Dedifferentiated amniotic fluid mesenchymal stem cell (primary cell): ENCODE data around the gene CELF4.
"Not testable (repeated sequence)": the region's sequence is repeated elsewhere in the genome, so short reads cannot be mapped to it uniquely, and the experiment has no call there.

ENCODE experiments used
- DNase-seq: peaks from one replicate; pipeline ENCODE4 v3.0.0-alpha.2; 2016; ENCODE audit errors: extremely low spot score

The CELF4 gene

GRCh38 chr18:37358061-37358460 lies 207.5 kb downstream of the CELF4 start:
- DNase-seq, result not testable (repeated sequence)

DNA sequence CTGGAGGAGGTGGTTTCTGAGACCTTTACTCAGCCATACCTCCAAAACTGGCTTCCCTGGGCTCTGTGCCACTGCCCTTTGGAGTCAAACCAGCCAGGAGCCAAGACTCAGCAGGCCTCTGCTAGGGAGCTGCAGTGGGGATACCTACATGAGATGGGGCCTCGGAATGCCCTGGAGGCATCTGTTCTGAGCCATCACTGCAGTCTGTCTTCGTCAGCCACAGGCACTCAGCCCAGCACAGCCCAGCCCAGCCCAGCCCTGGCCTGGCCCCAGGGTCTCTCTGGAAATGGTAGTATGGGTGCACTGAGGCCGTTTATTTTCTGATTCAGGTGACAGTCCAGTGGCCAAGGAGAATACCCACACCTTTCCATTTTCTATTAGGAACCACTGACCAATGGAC lies 209.8 kb downstream of the CELF4 start:
- DNase-seq, result no peak

DNA sequence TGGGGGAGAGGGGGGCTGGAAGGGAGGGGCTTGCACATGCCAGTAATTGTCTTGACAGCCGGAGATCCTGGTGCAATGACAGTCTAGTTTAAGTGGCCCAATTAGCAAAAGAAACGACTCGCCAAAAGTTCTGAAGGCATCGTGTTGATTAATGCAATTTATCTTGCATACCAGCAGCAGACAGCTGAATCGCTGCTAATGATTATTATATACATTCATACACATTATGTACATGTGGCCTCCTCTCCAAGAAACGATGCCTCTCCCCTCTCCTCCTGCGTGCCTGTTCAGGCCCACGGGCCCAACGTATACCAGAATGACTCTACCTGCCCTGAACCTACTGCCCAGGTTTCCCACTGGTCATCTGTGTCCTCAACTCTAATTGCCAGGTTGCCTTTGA lies 214.5 kb downstream of the CELF4 start:
- DNase-seq, result no peak

DNA sequence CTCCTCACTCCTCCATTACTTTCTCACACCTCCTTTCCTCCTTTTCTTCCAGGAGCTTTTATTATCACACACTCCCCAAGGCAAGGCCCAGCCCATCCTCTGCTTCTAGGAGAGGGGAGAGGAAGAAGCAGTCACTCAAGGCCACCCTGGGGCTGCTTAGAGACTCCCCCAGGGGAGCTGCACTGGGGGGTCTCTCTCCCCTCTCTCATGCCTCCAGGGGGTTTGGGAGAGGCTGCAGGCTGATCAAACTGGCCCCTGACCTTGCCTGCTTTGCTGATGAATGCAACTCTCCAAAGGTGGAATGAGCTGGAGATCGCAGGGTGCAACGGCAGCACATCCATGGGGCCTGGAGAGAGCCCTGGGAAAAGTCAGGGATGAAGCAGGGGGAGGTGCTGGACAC lies 216.9 kb downstream of the CELF4 start:
- DNase-seq, result no peak

- DNase-seq, result no peak
Measured at GRCh38 chr18:37346048-37346447, 219.6 kb downstream of the CELF4 start.

DNA sequence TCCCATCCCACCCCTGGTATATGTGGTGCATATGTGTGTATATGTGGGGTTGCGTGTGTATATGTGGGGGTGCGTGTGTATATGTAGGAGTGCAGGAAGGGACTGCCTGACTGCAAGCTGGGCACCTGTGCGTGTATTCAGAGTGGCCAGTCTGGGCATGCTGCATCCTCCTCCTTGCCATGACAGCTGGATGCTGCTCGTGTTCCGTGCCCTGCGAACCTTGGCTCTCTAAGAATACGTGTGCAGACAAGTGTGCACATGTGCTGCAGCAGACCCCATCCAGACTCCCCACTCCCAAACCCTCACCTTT lies 222.1 kb downstream of the CELF4 start:
- no peak for DNase-seq

DNA sequence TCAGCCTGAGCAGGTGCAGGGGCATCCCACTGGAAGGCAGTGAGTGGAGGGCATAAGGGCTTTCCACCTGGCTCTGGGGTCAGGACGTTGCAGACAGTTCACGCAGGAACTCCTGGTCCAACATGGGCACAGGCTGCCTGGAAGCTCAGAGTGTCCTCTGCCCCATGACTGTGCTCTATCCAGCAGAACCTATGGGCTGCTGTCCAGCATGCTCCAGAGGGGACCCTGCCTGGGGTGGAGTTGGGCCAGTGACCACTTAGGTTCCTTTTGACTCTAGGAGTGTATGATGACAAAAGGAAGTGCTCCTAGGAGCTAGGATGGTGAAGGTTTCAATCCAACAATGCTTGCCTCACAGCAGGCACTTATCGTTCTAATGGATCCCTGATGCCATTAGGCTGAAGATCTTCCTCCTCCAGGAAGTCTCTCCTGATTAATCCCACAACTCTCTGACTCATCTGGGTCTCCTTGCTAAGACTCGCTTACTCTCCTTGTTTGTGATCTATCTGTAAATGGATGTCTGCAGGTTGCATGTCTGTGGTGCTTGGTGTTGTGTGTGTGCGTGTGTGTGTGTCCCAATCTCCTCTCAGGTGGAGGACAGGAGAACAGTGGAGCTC lies 224.0 kb downstream of the CELF4 start:
- no peak for DNase-seq

DNA sequence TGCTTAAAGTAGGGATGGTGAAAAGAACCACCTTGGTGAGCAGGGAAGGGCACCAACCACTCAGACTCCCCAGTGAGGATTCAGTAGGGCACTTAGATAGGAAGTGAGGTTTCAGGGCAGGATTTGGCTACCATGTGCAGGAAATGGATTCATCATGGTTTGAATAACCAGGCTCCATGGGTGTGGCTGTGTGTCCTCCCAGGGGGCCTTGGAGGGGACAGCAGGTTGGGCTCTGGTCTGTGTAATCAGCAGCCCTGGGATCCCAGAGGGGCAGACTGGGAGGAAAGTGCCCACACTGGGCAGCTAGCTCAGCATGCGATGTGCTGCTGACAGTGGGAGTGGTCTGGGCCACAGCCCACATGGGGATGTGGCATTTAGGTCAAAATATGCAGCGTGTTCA lies 224.6 kb downstream of the CELF4 start:
- DNase-seq, result no peak

DNA sequence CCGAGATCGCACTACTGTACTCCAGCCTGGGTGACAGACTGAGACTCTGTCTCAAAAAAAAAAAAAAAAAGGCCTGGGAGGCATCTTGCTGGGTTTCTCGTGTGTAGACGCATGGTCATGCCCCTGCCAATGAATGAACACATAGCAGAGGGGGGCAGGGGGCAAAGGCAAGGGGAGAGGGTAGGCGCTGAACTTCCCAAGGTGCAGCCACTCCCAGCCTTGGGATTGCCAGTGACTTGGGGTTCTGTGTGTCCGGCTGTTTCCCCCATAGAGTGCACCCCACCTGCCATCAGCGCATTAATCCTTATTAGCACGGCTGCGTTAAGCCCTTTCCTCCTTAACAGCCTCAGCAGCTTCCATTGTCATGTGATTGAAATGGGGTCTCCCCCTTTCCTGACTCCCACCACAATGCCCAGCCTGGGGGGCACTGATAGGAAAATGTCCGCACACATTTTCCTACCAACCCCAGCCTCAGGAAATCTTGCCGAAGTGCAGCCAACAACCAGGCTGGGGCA lies 225.8 kb downstream of the CELF4 start:
- no peak for DNase-seq

DNA sequence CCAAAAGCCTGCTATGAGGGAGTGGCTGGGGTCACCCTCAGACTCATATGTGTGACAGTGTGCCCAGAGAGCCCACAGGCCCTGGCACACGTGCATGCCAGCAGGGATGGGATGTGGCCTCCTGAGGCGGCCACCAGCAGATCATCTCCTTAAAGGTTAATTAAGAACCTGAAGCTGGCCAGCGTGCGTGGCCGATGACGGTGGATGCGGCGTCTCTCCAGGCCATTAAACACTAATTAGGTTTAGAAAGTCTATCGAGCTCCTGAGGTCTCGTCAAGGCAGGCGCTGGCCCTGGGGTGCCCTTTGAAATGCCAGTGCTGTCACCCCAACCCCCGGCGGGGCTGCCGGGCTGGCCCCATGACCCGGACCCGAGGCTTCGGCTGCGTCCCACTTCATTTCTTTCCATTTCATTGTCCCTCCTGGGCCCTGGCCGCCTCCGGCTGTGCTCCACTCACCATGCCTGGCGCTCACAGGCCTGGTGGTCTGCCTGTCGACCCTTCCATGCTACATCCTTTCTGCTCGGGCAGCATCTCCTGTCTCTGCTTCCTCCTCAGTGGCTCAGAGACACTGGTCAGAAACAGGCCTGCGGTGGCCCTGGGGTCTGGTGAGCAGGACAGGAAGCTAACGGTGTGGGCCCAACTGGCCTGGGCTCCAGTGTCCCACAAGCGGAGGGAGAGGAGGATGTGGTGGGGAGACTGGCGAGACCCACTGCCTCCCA lies 228.9 kb downstream of the CELF4 start:
- no peak for DNase-seq

- DNase-seq, result no peak
Measured at GRCh38 chr18:37335409-37335736, 230.2 kb downstream of the CELF4 start.

GRCh38 chr18:37334631-37335408 lies 230.8 kb downstream of the CELF4 start:
- peak; percentile 47 for DNase-seq

DNA sequence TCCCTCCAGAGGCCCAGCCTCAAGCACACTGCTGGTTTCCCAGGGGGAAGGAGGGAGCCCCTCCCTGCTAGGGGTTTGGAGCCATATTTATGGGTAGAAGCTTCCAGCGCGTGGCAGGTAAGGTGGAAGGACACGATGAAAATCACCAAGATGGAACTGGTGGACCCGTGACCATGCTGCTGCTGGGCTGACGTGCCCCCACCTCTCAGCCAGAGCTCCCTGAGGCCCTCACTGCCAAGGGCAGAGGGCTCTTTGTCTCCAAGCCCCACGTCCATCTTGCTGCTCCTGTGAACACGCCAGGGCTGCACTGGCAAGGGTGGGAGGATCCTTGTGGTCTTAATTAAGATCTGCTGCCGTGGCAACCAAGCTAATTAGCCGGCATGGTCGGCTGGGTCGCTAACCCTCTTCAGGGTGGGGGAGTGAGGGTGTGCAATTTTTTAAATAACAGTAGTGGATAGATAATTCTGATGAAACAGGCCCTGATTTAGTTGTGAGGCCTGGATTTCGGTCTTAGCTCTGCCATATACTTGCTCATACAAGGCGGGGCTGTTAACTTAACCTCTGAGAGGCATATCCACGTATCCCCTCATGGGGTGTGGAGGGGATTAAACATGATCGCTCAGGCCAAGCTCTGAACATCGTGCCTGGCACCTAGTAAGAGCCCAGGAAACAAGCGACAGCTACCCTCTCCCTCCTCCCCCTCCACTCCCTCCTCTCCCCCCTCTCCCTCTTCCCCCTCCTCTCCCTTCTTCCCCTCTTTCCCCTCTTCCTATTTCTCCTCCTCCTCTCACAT lies 232.8 kb downstream of the CELF4 start:
- DNase-seq, result no peak

DNA sequence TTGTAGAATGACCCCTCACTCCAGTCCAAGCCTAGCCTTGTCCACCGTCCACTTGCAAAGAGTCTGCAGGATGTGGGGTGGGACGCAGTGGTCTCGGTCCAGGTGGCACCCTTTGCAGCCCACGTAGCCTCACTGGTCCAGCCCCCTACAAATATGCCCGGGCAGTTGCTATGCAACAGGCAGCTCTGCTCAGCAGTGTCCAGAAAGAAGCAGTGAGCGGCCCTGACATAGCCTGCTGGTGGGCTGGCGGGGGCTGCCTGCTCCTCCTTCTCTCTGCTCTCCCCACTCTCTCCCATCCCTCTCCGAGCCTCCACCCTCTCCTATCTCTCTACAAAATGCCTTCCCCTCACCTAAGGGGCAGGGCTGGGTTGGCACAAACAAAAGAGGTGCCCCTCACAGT lies 233.4 kb downstream of the CELF4 start:
- DNase-seq, result no peak

DNA sequence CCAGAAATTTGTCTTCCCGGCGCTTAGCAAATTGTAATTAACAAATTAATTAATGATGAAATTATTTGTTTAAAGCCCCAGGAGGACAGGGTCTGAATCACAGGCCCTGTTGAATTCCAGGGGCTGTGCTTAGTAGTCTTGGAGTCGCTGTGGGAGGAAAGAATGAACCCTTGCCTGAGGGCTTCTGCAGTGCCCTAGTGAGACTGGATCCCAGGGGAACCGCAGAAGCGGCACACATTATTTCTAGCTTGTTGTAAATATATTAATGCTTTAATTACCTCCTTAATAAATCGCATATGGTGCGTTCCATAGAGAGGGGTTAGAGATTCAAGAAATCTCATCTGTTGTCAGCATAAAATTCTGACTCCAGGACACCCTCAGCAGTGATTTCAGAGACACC lies 235.4 kb downstream of the CELF4 start:
- DNase-seq, result no peak

DNA sequence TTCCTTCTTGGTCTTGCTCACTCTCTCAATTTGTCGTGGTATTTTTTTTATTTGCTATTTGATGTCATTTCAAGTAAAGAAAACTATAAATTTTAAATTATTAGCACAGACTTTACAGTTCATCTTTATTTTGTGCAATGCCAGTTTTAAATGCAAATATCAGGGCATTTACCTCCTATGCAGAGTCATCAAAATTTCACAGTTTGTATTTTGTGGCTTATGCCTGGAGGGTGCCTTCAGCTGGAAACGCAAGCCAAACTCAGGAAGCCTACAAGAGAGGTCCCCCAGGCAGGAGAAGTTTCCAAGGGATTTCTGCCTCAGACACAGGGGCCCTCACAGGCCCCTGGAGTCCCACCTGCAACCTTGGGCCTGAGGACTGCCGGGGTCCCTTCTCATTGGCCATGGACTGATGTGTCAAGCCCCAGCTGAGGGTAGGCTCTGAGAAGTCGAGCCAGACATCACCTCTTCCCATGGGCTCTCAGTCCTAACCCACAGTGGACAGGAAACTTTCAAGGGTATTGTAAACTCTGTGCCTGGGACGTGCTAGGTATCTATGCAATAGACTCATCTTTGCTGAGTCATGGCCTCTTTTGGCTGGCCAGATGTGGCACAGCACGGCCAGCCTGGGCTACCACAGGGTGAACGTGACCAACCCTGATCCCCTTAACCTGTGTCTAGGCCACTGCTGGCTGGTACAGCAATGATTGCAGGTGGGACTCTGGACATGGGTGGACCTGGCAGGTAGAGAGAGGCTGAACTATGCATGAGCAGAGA lies 236.5 kb downstream of the CELF4 start:
- DNase-seq, result no peak

DNA sequence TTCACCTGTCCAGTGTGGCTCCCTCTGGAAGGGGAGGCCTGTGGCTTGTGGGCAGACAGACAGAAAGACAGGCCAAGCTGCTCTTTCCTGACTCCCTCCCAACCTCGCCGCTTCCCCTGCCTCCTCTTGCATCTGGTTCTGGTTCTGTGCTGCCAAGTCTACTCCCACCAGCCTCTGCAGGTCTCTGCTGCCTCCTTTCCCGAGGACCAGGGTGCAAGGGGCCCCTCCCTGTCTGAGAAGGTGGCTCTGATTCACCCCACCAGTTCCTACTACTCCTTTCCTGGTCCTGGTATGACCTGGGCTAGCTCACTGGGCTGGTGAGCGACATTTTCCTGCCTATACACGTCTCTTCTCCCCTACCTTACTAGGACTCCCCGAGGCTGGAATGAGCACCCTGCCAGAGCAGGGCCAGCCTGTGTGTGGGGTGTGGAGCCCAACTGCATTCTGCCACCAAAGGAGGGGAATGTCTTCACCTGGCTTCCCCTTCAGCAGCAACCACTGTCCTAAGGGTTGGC lies 238.5 kb downstream of the CELF4 start:
- DNase-seq, result no peak

- DNase-seq, result peak; percentile 46
Measured at GRCh38 chr18:37322492-37323035, 243.0 kb downstream of the CELF4 start.

DNA sequence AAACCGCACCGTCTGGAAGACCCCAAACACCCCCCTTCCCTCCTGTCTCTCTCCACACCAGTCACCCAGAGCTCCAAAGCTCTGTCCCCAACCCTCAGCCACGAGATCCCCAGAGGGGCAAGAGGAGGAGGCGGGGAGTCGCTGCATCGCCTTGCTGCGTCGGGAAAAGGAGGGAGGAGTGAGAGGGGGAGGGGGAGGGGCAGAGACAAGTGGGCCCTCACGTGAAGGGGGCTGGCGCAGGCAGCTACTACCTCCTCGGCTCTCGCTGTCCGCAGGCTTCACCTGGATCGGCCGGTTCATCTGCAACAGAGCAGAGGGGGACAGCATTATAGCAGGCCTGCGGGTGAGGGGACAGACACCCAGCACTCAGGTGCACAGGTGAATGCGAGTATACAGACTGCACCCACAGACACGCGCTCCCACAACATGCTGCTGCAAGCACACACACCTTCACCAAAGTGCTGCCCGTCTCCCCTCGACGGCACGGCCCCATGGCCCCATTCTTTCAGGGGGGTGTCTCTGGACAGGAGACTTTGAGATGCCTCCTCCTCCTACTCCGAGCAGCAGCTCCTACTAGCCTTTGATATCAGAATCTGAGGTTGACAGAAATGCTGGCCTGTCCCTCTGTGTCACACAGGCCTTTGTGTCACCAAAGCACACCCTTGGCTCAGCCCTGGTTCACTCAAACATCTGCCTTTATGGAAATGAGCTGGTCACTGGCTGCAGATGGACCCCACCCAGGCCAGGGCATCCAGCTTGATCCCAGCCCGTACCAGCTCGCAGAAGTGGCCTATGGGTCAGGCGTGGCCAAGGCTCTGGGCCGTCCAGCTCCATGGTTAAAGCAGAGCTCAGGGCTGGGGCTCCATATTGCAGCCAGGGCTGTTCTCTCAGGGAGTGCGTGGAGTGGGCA lies 243.8 kb downstream of the CELF4 start:
- DNase-seq, result no peak

GRCh38 chr18:37320317-37320716 lies 245.3 kb downstream of the CELF4 start:
- DNase-seq, result no peak
